Measurements from ENCODE around the gene EFS.

Gene EFS, protein sequence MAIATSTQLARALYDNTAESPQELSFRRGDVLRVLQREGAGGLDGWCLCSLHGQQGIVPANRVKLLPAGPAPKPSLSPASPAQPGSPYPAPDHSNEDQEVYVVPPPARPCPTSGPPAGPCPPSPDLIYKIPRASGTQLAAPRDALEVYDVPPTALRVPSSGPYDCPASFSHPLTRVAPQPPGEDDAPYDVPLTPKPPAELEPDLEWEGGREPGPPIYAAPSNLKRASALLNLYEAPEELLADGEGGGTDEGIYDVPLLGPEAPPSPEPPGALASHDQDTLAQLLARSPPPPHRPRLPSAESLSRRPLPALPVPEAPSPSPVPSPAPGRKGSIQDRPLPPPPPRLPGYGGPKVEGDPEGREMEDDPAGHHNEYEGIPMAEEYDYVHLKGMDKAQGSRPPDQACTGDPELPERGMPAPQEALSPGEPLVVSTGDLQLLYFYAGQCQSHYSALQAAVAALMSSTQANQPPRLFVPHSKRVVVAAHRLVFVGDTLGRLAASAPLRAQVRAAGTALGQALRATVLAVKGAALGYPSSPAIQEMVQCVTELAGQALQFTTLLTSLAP

GRCh38 chr14:23365036-23365731, at the start of gene EFS:
Gene EFS (minus strand): TSS chr14:23365172. CDS start chr14:23365025, 147 bp downstream.
- TF ChIP-seq CTCF (IDR thresholded peaks at IDR 0.05): no peak

GRCh38 chr14:23414254-23414653, 49.3 kb upstream of the EFS start:
- TF ChIP-seq CTCF (IDR thresholded peaks at IDR 0.05): no peak

DNA sequence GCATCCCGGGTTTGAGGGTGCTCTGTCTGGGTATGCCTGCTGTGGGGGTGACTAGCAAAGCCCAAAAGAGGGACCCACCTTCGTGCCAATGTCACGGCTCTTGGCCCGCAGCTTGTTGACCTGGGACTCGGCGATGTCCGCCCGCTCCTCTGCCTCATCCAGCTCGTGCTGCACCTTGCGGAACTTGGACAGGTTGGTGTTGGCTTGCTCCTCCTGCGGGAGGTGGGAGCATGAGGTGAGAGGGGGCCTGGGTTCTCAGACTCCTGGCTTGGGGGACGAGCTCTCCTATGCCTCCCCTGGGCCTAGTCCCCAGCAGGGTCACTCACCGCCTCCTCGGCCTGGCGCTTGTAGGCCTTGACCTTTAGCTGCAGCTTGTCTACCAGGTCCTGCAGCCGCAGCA, 48.7 kb upstream of the EFS start:
- no peak for TF ChIP-seq CTCF (IDR thresholded peaks at IDR 0.05)

DNA sequence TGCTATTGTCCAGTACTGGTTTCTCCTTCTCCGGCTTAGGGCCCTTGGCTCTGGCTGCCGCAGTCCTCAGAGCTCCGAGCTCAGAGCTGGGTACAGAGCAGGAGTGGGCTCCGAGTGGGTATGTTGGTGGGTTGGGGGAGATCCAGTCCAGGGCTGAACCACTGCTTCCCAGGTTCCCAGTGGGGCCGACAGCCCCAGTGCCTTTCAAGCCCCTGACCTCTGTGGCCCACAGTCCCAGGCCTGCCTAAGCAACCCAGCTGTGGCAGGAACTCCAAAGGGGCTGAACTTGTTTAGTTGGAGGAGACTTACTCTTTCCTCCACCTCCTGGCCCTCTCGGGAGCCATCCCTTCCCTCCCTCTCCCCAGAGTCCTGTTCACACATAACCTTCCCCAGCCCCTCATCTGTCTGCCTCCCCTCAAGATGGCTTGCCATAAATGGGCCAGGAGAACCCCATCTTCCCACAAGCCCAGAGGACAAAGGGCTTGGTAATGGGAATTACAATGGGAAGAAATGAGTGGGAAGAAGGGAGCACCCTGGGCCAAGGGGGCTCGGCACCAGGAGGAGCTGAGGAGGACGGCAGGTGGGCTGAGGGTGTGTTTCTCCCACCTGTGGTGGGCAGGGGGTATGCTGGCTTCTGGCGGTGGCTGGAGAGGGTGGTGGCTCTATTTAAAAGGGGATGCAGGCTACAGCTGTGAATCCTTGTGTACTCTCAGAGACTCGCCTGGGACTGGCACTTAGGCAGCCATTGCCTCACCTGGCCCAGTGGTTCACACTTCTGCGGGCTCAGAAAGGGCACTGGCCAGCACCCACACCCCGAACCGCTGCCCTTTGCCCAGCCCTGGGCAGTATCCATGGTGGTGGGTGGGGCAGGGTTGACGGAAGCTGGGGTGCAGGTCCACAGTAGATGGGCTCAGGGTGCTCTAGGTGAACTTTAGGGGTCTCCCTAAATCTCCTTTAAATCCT, 46.9 kb upstream of the EFS start:
- TF ChIP-seq CTCF (IDR thresholded peaks at IDR 0.05): no peak

GRCh38 chr14:23409966-23410635, 45.1 kb upstream of the EFS start:
- no peak for TF ChIP-seq CTCF (IDR thresholded peaks at IDR 0.05)

DNA sequence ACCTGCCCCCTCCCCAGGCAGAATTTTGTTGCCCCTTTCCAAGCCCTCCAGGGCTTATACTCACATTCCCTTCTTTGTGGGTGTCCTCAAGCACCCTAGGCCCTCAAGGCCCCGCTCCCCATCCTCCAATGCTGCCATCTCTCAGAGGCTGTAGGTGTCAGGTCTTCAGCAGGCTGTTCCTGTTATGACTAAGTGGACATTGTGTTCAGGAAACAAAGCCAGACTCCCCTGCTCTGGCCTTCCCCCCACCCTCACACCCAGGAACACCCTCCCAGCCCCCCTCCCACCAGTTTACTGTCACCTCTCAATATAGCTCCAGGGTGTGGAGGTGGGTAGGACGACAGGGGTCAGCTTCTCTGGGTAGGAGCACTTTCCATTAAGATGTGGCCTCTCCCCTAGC, 44.5 kb upstream of the EFS start:
- TF ChIP-seq CTCF (IDR thresholded peaks at IDR 0.05): no peak
